GM18861 (cell line): ENCODE measurements around the gene DDX31.

Source experiments
- ATAC-seq: cut with Tn5 transposase; IDR thresholded peaks from one replicate; pipeline ENCODE4 v1.9.1; 2021; ENCODE audit not compliant: unreplicated experiment

Gene DDX31

GRCh38 chr9:132673355-132673754 lies 3.6 kb upstream of the DDX31 start:
- ATAC-seq: no peak

GRCh38 chr9:132672413-132672690 lies 2.6 kb upstream of the DDX31 start:
- no peak for ATAC-seq

GRCh38 chr9:132671620-132672412 lies 2.0 kb upstream of the DDX31 start:
- no peak for ATAC-seq

- ATAC-seq: peak; percentile 41
These were observed 941 bp upstream of the DDX31 start, which contains the start of gene GTF3C4 for GRCh38 chr9:132670457-132671391. Gene GTF3C4, plus strand, starts transcription at chr9:132670464. Its CDS starts 135 bp downstream, at chr9:132670599.

GRCh38 chr9:132669319-132669697 lies 475 bp downstream of the DDX31 start:
- no peak for ATAC-seq

- no peak for ATAC-seq
These were observed 5.9 kb downstream of the DDX31 start for GRCh38 chr9:132663851-132664250.

- no peak for ATAC-seq
These were observed 6.7 kb downstream of the DDX31 start for GRCh38 chr9:132663117-132663516.

- no peak for ATAC-seq
These were observed 7.4 kb downstream of the DDX31 start for GRCh38 chr9:132662152-132662945.

GRCh38 chr9:132656299-132656698 lies 13.5 kb downstream of the DDX31 start:
- no peak for ATAC-seq

- ATAC-seq: no peak
These were observed 18.5 kb downstream of the DDX31 start for GRCh38 chr9:132651259-132651658.

GRCh38 chr9:132648685-132649084 lies 21.1 kb downstream of the DDX31 start:
- no peak for ATAC-seq

GRCh38 chr9:132648283-132648682 lies 21.5 kb downstream of the DDX31 start:
- ATAC-seq: no peak

GRCh38 chr9:132647806-132648205 lies 22.0 kb downstream of the DDX31 start:
- no peak for ATAC-seq

GRCh38 chr9:132647355-132647754 lies 22.4 kb downstream of the DDX31 start:
- no peak for ATAC-seq

GRCh38 chr9:132646726-132647125 lies 23.1 kb downstream of the DDX31 start:
- no peak for ATAC-seq

GRCh38 chr9:132645711-132646110 lies 24.1 kb downstream of the DDX31 start:
- no peak for ATAC-seq

- no peak for ATAC-seq
These were observed 24.5 kb downstream of the DDX31 start for GRCh38 chr9:132645306-132645705.

GRCh38 chr9:132644251-132644650 lies 25.5 kb downstream of the DDX31 start:
- no peak for ATAC-seq

- ATAC-seq: no peak
These were observed 28.6 kb downstream of the DDX31 start for GRCh38 chr9:132641216-132641615.

GRCh38 chr9:132639322-132639721 lies 30.5 kb downstream of the DDX31 start:
- no peak for ATAC-seq

GRCh38 chr9:132638240-132638639 lies 31.5 kb downstream of the DDX31 start:
- ATAC-seq: no peak
